HepG2 (cell line): Measurements from ENCODE around the gene CKMT1A.
"Not testable (repeated sequence)": the region's sequence is repeated elsewhere in the genome, so short reads cannot be mapped to it uniquely, and the experiment has no call there.

ENCODE experiments used
- PCBP2 ChIP-seq: fragments of 200-400 bp; formaldehyde crosslinking; optimal IDR thresholded peaks from 2 replicates; pipeline ENCODE3; 2018; ENCODE audit warnings: low read length, low read depth; ENCODE audit not compliant: poor library complexity, severe bottlenecking
- SP1 ChIP-seq, 2 experiments: fragments of 450-650 bp in 1 of 2; sonication (generic) in 1 of 2; formaldehyde crosslinking in 1 of 2; IDR thresholded peaks; 2 replicates each; pipeline versions ENCODE4 v1.4.0 to v1.6.1; 2016 to 2020; ENCODE audit warnings: missing genetic modification reagents in 1 of 2
- TF ChIP-seq, protein P1 (sequence below), 2 experiments: sonication (generic) in 1 of 2; formaldehyde crosslinking in 1 of 2; IDR thresholded peaks; 2 replicates each; pipeline versions ENCODE4 v1.5.1 to v1.6.1; 2011 to 2020; ENCODE audit warnings: borderline replicate concordance in 1 of 2, low read depth in 1 of 2, low read length in 1 of 2, mild to moderate bottlenecking in 1 of 2, missing genetic modification reagents in 1 of 2, moderate library complexity in 1 of 2

DNA sequence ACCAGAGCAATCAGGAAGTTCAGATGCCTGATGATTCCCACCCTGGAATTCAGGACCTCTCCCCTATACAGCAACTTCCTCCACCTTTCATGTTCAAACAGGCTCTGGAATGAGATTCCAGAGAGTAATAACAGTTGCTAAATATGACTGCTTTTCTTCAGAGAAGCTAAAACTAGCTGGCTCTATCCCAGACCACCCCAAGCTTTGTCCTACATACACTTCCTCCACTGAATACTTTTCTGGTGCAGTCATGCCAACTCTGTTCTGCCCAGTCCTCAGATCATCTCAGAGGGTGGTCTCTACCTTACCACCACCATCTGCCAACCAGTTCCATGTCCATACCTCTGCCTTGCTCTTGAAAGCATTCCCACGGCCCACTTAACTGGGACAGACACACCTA, 27.5 kb upstream of the CKMT1A start:
- TF ChIP-seq, protein P1, sequence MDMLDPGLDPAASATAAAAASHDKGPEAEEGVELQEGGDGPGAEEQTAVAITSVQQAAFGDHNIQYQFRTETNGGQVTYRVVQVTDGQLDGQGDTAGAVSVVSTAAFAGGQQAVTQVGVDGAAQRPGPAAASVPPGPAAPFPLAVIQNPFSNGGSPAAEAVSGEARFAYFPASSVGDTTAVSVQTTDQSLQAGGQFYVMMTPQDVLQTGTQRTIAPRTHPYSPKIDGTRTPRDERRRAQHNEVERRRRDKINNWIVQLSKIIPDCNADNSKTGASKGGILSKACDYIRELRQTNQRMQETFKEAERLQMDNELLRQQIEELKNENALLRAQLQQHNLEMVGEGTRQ (IDR thresholded peaks at IDR 0.05; ENCODE audit: low read depth, low read length) = not testable (repeated sequence)
- TF ChIP-seq, protein P1 (CRISPR knock-in tag; IDR thresholded peaks at IDR 0.05; ENCODE audit: borderline replicate concordance) = not testable (repeated sequence)
- not testable (repeated sequence) for TF ChIP-seq PCBP2; SP1 (IDR thresholded peaks at IDR 0.05); SP1 (CRISPR knock-in tag; IDR thresholded peaks at IDR 0.05)
